ENCODE measurements around the gene ICAM4. TPM values are rescaled to one million over a fixed set of nuclear protein-coding genes. Genes with fewer than 3 reads are reported as not detected.

Gene ICAM4
- total and polyA plus RNA-seq, 7 experiments from 2014 or later: 0.40 to 3.7 (median 0.73) TPM

DNA sequence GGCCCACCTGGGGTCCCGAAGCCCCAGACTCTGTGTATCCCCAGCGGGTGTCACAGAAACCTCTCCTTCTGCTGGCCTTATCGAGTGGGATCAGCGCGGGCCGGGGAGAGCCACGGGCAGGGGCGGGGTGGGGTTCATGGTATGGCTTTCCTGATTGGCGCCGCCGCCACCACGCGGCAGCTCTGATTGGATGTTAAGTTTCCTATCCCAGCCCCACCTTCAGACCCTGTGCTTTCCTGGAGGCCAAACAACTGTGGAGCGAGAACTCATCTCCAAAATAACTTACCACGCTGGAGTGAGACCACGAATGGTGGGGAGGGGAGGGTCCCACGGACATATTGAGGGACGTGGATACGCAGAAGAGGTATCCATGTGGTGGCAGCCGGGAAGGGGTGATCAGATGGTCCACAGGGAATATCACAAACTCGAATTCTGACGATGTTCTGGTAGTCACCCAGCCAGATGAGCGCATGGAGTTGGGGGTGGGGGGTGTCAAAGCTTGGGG, 2.0 kb downstream of the ICAM4 start:
- peak overlapping the region in 1 of 9 donors; percentile 55 for H3K27ac Mint-ChIP-seq
- no peaks in the 10 kb centered on the region for H3K9me3 ChIP-seq (ENCODE audit: control insufficient read depth in 2 of 3, low read length in 3 of 3)
- DNase-seq (peak in 2 of 9 donors; percentile 16 to 49), ATAC-seq (no peak)
- ChIA-PET CTCF (interaction anchor here (1.1 kb wide), 1 partner anchor 28 kb away, joined by 3 read pairs; no protein-coding TSS in a partner anchor), POLR2A (interaction anchor here (0.5 to 5.3 kb wide), 3 partner anchors 18 to 868 kb away, joined by 3 to 28 read pairs (median 4); partner anchors contain the start of gene ICAM1)
- peaks cover 8 to 44% of the 10 kb centered on the region in 2 donors for H3K27me3 ChIP-seq (ENCODE audit: control insufficient read depth in 2 of 2, insufficient read depth in 2 of 2, low read length in 2 of 2)
- peaks cover 43 to 73% (median 66%) of the 10 kb centered on the region in 7 donors for H3K4me1 Mint-ChIP-seq
- no peak overlapping the region for H3K27ac ChIP-seq (ENCODE audit: low read depth, low read length)
- peak overlapping the region; percentile 57 for H3K4me3 ChIP-seq (ENCODE audit: low read length)
- intact Hi-C loops (cut with micrococcal nuclease): loop anchor here (1.0 to 5.0 kb wide), 4 partner anchors 17 to 189 kb away; partner anchors contain the start of genes ICAM1 (in 1 of the 2) and RAVER1 (in 1 of the 2)
- H3K4me3 Mint-ChIP-seq: peak overlapping the region; percentile 70 to 87 (median 80)
- peaks cover 0 to 22% (median 0%) of the 10 kb centered on the region in 3 experiments for H3K36me3 ChIP-seq (ENCODE audit: control insufficient read depth in 2 of 3, insufficient read depth in 3 of 3, low read length in 3 of 3)
- H3K9me3 Mint-ChIP-seq: peaks cover 0 to 4% (median 0%) of the 10 kb centered on the region in 11 donors
- H3K4me1 ChIP-seq (ENCODE audit: control insufficient read depth in 2 of 2, insufficient read depth in 2 of 2, low read length in 2 of 2): peaks cover 46 to 59% of the 10 kb centered on the region in 2 donors
- peaks cover 33 to 56% (median 46%) of the 10 kb centered on the region in 5 donors for H3K27me3 Mint-ChIP-seq
- H3K36me3 Mint-ChIP-seq: peaks cover 7 to 29% (median 10%) of the 10 kb centered on the region in 5 donors

DNA sequence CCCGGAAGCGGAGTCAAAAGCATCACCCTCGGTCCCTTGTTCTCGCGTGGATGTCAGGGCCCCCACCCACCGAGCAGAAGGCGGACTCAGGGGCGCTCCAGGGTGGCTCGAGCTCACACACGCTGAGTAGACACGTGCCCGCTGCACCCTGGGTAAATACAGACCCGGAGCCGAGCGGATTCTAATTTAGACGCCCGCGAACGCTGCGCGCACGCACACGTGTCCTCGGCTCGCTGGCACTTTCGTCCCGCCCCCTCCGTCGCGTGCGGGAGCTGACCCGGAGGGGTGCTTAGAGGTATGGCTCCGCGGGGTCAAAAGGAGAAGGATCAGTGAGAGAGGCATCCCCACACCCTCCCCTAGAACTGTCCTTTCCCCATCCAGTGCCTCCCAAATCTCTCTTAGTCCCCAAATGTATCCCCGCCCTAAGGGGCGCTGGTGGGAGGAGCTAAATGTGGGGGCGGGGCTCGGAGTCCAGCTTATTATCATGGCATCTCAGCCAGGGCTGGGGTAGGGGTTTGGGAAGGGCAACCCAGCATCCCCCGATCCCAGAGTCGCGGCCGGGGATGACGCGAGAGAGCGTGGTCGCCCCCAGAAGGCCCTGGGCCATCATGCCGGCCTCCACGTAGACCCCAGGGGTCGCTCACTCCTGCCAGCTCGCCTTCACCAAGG, 2.5 kb downstream of the ICAM4 start:
- H3K9me3 ChIP-seq (ENCODE audit: control insufficient read depth in 2 of 3, low read length in 3 of 3): no peaks in the 10 kb centered on the region
- DNase-seq: peak; percentile 38 to 68 (median 55)
- H3K27me3 ChIP-seq (ENCODE audit: control insufficient read depth in 2 of 2, insufficient read depth in 2 of 2, low read length in 2 of 2): peaks cover 8 to 50% of the 10 kb centered on the region in 2 donors
- intact Hi-C loops (cut with micrococcal nuclease): loop anchor here (1.0 to 5.0 kb wide), 4 partner anchors 18 to 188 kb away; partner anchors contain the start of genes ICAM1 (in 1 of the 2) and RAVER1 (in 1 of the 2)
- POLR2A ChIA-PET: interaction anchor here (0.5 to 5.3 kb wide), 5 partner anchors 19 to 867 kb away, joined by 3 to 28 read pairs (median 3); partner anchors contain the start of genes FDX2 and ICAM1
- peak overlapping the region; percentile 57 for H3K4me3 ChIP-seq (ENCODE audit: low read length)
- peak; percentile 60 for ATAC-seq
- H3K27ac ChIP-seq (ENCODE audit: low read depth, low read length): no peak overlapping the region
- H3K4me1 ChIP-seq (ENCODE audit: control insufficient read depth in 2 of 2, insufficient read depth in 2 of 2, low read length in 2 of 2): peaks cover 50 to 64% of the 10 kb centered on the region in 2 donors
- peaks cover 7 to 27% (median 10%) of the 10 kb centered on the region in 5 donors for H3K36me3 Mint-ChIP-seq
- H3K36me3 ChIP-seq (ENCODE audit: control insufficient read depth in 2 of 3, insufficient read depth in 3 of 3, low read length in 3 of 3): peaks cover 0 to 17% (median 0%) of the 10 kb centered on the region in 3 experiments
- peaks cover 43 to 73% (median 66%) of the 10 kb centered on the region in 7 donors for H3K4me1 Mint-ChIP-seq
- peaks cover 33 to 62% (median 46%) of the 10 kb centered on the region in 5 donors for H3K27me3 Mint-ChIP-seq
- CTCF ChIA-PET: interaction anchor here (1.1 kb wide), 1 partner anchor 27 kb away, joined by 3 read pairs; no protein-coding TSS in a partner anchor
- H3K9me3 Mint-ChIP-seq: peaks cover 0 to 4% (median 0%) of the 10 kb centered on the region in 11 donors
- peak overlapping the region; percentile 70 to 87 (median 80) for H3K4me3 Mint-ChIP-seq
- peak overlapping the region in 1 of 9 donors; percentile 38 for H3K27ac Mint-ChIP-seq

DNA sequence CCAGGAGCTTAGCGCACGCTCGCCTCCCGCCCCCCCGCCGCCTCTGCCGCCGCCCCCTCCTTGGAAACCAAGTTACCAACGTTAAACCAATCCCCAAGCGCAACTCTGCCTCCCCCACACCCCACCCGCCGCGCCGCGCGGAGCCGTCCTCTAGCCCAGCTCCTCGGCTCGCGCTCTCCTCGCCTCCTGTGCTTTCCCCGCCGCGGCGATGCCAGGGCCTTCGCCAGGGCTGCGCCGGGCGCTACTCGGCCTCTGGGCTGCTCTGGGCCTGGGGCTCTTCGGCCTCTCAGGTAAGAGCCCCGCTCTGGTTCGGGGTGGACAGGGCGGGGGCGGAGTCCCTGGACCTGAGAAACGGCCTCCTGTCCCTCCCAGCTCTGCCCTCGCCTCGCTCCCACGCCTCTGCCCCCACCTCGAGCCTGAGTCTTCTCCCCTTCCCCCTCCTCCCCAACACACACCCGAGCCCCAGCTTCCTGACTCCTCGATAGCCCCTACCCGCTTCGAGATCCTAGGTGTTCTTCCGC, 3.1 kb downstream of the ICAM4 start, which contains the start of gene ICAM5:
ICAM5 (plus strand) TSS at position 117 of the 521 bp plus-strand sequence; CDS start at position 209, 92 bp downstream.
- ATAC-seq (no peak), DNase-seq (peak in 2 of 9 donors; percentile 22 to 57)
- no peak within 1 kb of the TSS for H3K27ac ChIP-seq (ENCODE audit: low read depth, low read length)
- Mint-ChIP-seq H3K4me3 (peak within 1 kb of the TSS; percentile 70 to 87 (median 81)), H3K4me1 (peaks cover 43 to 79% (median 66%) of the 10 kb centered on the region in 7 donors), H3K36me3 (peaks cover 6 to 24% (median 10%) of the 10 kb centered on the region in 5 donors), H3K27me3 (peaks cover 37 to 68% (median 46%) of the 10 kb centered on the region in 5 donors), H3K9me3 (peaks cover 0 to 4% (median 0%) of the 10 kb centered on the region in 11 donors), H3K27ac (peak within 1 kb of the TSS in 4 of 9 donors; percentile 14 to 69 (median 30))
- H3K9me3 ChIP-seq (ENCODE audit: control insufficient read depth in 2 of 3, low read length in 3 of 3): no peaks in the 10 kb centered on the region
- peaks cover 0 to 11% (median 0%) of the 10 kb centered on the region in 3 experiments for H3K36me3 ChIP-seq (ENCODE audit: control insufficient read depth in 2 of 3, insufficient read depth in 3 of 3, low read length in 3 of 3)
- H3K27me3 ChIP-seq (ENCODE audit: control insufficient read depth in 2 of 2, insufficient read depth in 2 of 2, low read length in 2 of 2): peaks cover 8 to 56% of the 10 kb centered on the region in 2 donors
- peaks cover 50 to 69% of the 10 kb centered on the region in 2 donors for H3K4me1 ChIP-seq (ENCODE audit: control insufficient read depth in 2 of 2, insufficient read depth in 2 of 2, low read length in 2 of 2)
- intact Hi-C loops (cut with micrococcal nuclease): loop anchor here (1.0 to 5.0 kb wide), 5 partner anchors 19 to 222 kb away; partner anchors contain the start of genes ICAM1 (in 1 of the 2) and RAVER1 (in 1 of the 2)
- peak within 1 kb of the TSS; percentile 57 for H3K4me3 ChIP-seq (ENCODE audit: low read length)
- CTCF ChIA-PET: interaction anchor here (1.0 to 1.1 kb wide), 2 partner anchors 23 to 27 kb away, joined by 3 read pairs; no protein-coding TSS in a partner anchor
- POLR2A ChIA-PET: interaction anchor here (0.9 to 5.3 kb wide), 4 partner anchors 19 to 96 kb away, joined by 3 to 28 read pairs (median 4); partner anchors contain the start of genes FDX2 and ICAM1

DNA sequence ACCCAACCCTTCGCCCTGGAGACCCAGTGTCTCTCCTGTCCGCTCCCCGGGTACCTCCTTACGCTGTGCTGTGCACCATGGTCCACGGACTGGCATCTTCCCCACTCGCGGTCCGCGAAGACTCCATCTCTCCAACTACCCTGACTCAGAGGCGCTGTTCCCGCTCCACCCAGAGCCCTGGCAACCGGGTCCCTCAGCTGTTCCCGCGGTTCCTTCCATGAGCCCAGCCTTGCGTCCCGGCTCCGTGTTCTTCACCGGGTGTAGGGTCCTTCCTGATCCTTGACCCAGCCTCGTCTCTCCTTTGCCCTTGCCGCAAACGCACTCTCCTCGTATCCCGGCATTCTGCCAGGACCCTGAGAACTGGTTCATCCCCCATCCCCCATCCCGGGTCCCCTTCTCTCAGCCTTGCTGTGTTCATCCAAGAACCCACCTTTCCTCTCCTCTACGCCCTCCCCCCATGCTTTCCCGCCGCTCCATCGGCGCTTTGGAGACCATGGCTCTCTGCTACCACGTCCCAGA, 3.7 kb downstream of the ICAM4 start:
- Mint-ChIP-seq H3K4me1 (peaks cover 43 to 76% (median 66%) of the 10 kb centered on the region in 7 donors), H3K36me3 (peaks cover under 1 to 20% (median 5%) of the 10 kb centered on the region in 5 donors), H3K27me3 (peaks cover 38 to 72% (median 47%) of the 10 kb centered on the region in 5 donors), H3K27ac (peak overlapping the region in 3 of 9 donors; percentile 14 to 69 (median 22)), H3K4me3 (peak overlapping the region; percentile 59 to 87 (median 81)), H3K9me3 (peaks cover 0 to 4% (median 0%) of the 10 kb centered on the region in 11 donors)
- ATAC-seq (no peak), DNase-seq (peak in 2 of 9 donors; percentile 11 to 23)
- peaks cover 0 to 5% (median 0%) of the 10 kb centered on the region in 3 experiments for H3K36me3 ChIP-seq (ENCODE audit: control insufficient read depth in 2 of 3, insufficient read depth in 3 of 3, low read length in 3 of 3)
- H3K27ac ChIP-seq (ENCODE audit: low read depth, low read length): no peak overlapping the region
- peak overlapping the region; percentile 57 for H3K4me3 ChIP-seq (ENCODE audit: low read length)
- H3K4me1 ChIP-seq (ENCODE audit: control insufficient read depth in 2 of 2, insufficient read depth in 2 of 2, low read length in 2 of 2): peaks cover 55 to 73% of the 10 kb centered on the region in 2 donors
- intact Hi-C loops (cut with micrococcal nuclease): loop anchor here in 1 of 2 donors (5.0 kb wide), 1 partner anchor 222 kb away; no protein-coding TSS in a partner anchor
- POLR2A ChIA-PET: interaction anchor here (1.1 to 5.3 kb wide), 2 partner anchors 20 to 96 kb away, joined by 3 to 28 read pairs; partner anchors contain the start of gene ICAM1
- H3K9me3 ChIP-seq (ENCODE audit: control insufficient read depth in 2 of 3, low read length in 3 of 3): no peaks in the 10 kb centered on the region
- H3K27me3 ChIP-seq (ENCODE audit: control insufficient read depth in 2 of 2, insufficient read depth in 2 of 2, low read length in 2 of 2): peaks cover 8 to 58% of the 10 kb centered on the region in 2 donors
- CTCF ChIA-PET: interaction anchor here (1.0 kb wide), 1 partner anchor 23 kb away, joined by 3 read pairs; no protein-coding TSS in a partner anchor

DNA sequence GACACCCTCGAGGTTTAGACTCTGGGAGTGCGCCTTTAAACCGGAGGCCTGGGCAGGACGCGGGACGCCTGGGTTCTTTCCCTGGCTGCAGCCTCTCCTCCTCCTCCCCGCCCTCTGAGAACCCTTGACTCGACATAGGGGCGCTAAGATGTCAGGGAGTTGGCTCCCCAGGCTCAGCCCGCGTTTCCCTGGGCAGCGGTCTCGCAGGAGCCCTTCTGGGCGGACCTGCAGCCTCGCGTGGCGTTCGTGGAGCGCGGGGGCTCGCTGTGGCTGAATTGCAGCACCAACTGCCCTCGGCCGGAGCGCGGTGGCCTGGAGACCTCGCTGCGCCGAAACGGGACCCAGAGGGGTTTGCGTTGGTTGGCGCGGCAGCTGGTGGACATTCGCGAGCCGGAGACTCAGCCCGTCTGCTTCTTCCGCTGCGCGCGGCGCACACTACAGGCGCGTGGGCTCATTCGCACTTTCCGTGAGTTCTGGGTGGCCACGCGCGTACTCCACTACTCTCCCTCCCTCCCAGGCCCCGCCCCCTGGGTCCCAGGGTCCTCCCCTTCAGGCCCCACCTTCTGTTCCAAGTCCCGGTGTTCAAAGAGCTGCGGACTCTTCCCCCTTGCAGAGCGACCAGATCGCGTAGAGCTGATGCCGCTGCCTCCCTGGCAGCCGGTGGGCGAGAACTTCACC, 4.3 kb downstream of the ICAM4 start:
- H3K4me3 ChIP-seq (ENCODE audit: low read length): peak overlapping the region; percentile 57
- peak overlapping the region in 2 of 9 donors; percentile 22 to 69 for H3K27ac Mint-ChIP-seq

More for the DNA sequence above, 4.3 kb downstream of the ICAM4 start:
- peak overlapping the region; percentile 59 to 87 (median 81) for H3K4me3 Mint-ChIP-seq
- H3K27me3 Mint-ChIP-seq: peaks cover 43 to 78% (median 52%) of the 10 kb centered on the region in 5 donors
- Histone ChIP-seq H3K27ac (ENCODE audit: low read depth, low read length) (no peak overlapping the region), H3K9me3 (ENCODE audit: control insufficient read depth in 2 of 3, low read length in 3 of 3) (no peaks in the 10 kb centered on the region), H3K4me1 (ENCODE audit: control insufficient read depth in 2 of 2, insufficient read depth in 2 of 2, low read length in 2 of 2) (peaks cover 61 to 77% of the 10 kb centered on the region in 2 donors), H3K36me3 (ENCODE audit: control insufficient read depth in 2 of 3, insufficient read depth in 3 of 3, low read length in 3 of 3) (no peaks in the 10 kb centered on the region), H3K27me3 (ENCODE audit: control insufficient read depth in 2 of 2, insufficient read depth in 2 of 2, low read length in 2 of 2) (peaks cover 8 to 58% of the 10 kb centered on the region in 2 donors)
- CTCF ChIA-PET: interaction anchor here (1.0 to 1.5 kb wide), 2 partner anchors 24 to 98 kb away, joined by 3 to 5 read pairs; no protein-coding TSS in a partner anchor
- H3K36me3 Mint-ChIP-seq: peaks cover 0 to 17% (median under 1%) of the 10 kb centered on the region in 5 donors
- intact Hi-C loops (cut with micrococcal nuclease): loop anchor here in 1 of 2 donors (5.0 kb wide), 1 partner anchor 221 kb away; no protein-coding TSS in a partner anchor
- ATAC-seq (peak; percentile 25), DNase-seq (peak in 5 of 9 donors; percentile 34 to 68 (median 39))
- POLR2A ChIA-PET: interaction anchor here (0.6 to 5.3 kb wide), 2 partner anchors 11 to 20 kb away, joined by 6 to 28 read pairs; partner anchors contain the start of gene ICAM1
- H3K4me1 Mint-ChIP-seq: peaks cover 49 to 82% (median 72%) of the 10 kb centered on the region in 7 donors
- H3K9me3 Mint-ChIP-seq: peaks cover 0 to 4% (median 0%) of the 10 kb centered on the region in 11 donors

Data from naive thymus-derived CD4-positive, alpha-beta T cell (primary cell).